A673 (cell line): ENCODE measurements around the gene AHCYL2. TPM values are rescaled to one million over a fixed set of nuclear protein-coding genes. Genes with fewer than 3 reads are reported as not detected.

Experiments
- BruUV-seq: library from RNA; stranded (reverse); fragments of 400-500 nt; replicated peaks from 2 replicates; lab custom pipeline; 2021; lab: Mats Ljungman, UMichigan
- CTCF ChIA-PET: fragments of 300-600 bp; sonication (Branson Sonifier 250); formaldehyde crosslinking; loops from one replicate; lab custom pipeline; 2022; ENCODE audit warnings: antibody characterized with exemption; lab: Charles Lee
- POLR2A ChIA-PET: fragments of 300-600 bp; sonication (Branson Sonifier 250); formaldehyde crosslinking; loops from one replicate; lab custom pipeline; 2022; ENCODE audit warnings: antibody characterized with exemption; ENCODE audit not compliant: low non-redundant PET; lab: Charles Lee
- DNase-seq: peaks from one replicate; pipeline ENCODE4 v3.0.0-alpha.2; 2015; ENCODE audit warnings: low spot score
- H3K27ac ChIP-seq: fragments of 200-600 bp; sonication (generic); 2 replicates; pipeline ENCODE4 v1.5.1; 2016; ENCODE audit warnings: mixed run types, low read depth, mild to moderate bottlenecking, mixed read lengths, antibody characterized with exemption, low read length; ENCODE audit not compliant: poor library complexity, severe bottlenecking
- H3K27me3 ChIP-seq: fragments of 200-600 bp; sonication (generic); replicated peaks from 2 replicates; pipeline ENCODE4 v1.6.1; 2017; ENCODE audit warnings: mixed run types, low read depth, mild to moderate bottlenecking, mixed read lengths, antibody characterized with exemption, low read length; ENCODE audit not compliant: insufficient read depth, poor library complexity
- H3K36me3 ChIP-seq: fragments of 200-600 bp; sonication (generic); 2 replicates; pipeline ENCODE4 v1.6.1; 2016; ENCODE audit warnings: mixed run types, mild to moderate bottlenecking, mixed read lengths, antibody characterized with exemption, low read length; ENCODE audit not compliant: insufficient read depth, poor library complexity, severe bottlenecking
- H3K4me1 ChIP-seq: fragments of 200-600 bp; sonication (generic); 2 replicates; pipeline ENCODE4 v1.6.1; 2017; ENCODE audit warnings: mixed run types, mild to moderate bottlenecking, mixed read lengths, antibody characterized with exemption, low read length; ENCODE audit not compliant: insufficient read depth, poor library complexity, severe bottlenecking
- H3K4me3 ChIP-seq: fragments of 200-600 bp; sonication (generic); 2 replicates; pipeline ENCODE4 v1.5.1; 2016; ENCODE audit warnings: low read depth, mixed run types, mild to moderate bottlenecking, mixed read lengths, low read length; ENCODE audit not compliant: poor library complexity, severe bottlenecking
- H3K9me3 ChIP-seq: fragments of 200-600 bp; sonication (generic); 2 replicates; pipeline ENCODE4 v1.6.1; 2016; ENCODE audit warnings: mixed run types, low read depth, mild to moderate bottlenecking, mixed read lengths, antibody characterized with exemption, low read length; ENCODE audit not compliant: poor library complexity, severe bottlenecking
- EZH2 ChIP-seq: fragments of 200-600 bp; sonication (generic); IDR thresholded peaks from 2 replicates; pipeline ENCODE4 v1.6.1; 2017; ENCODE audit warnings: borderline replicate concordance, low read depth, mild to moderate bottlenecking, mixed read lengths, antibody characterized with exemption, low read length; ENCODE audit not compliant: poor library complexity, severe bottlenecking
- intact Hi-C: fragments of 100-400 bp; cut with micrococcal nuclease; formaldehyde crosslinking; loops from one replicate; pipeline ENCODE4 v1.10.0; 2022; ENCODE audit not compliant: unreplicated experiment
- total RNA-seq: library from RNA; stranded (reverse); gene quantifications from 2 replicates; pipeline ENCODE4 v1.2.3, GENCODE V29; 2021
- TF ChIP-seq, protein P1 (sequence below): fragments of 300-800, 200-600 bp; sonication (generic); conservative IDR thresholded peaks from 2 replicates; pipeline ENCODE4 v1.5.1; 2017; ENCODE audit warnings: low read depth, mild to moderate bottlenecking, antibody characterized with exemption, low read length, moderate library complexity, mixed read lengths

Gene AHCYL2
- total RNA-seq, 1 experiment from 2014 or later = 35.2 TPM

DNA sequence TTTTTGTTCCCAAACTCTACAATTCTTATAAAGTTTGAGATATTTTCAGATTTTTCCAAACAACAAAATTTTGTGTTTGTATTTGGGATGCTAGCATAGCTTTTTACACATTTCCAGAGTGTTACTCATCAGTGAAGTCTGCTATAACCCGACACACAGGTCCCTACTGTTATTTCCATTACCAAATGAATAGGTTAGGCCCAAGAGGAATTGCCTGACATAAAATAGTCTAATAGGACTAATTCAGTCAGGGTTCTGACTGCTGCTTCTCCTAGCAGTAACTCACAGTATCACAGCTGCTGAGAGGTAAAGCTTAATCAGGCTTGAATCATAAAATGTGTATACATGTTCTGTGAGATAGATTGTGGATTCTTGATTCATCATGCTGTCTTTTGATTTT, 160.3 kb downstream of the AHCYL2 start:
- H3K4me3 ChIP-seq = no peak overlapping the region
- no peaks in the 10 kb centered on the region for H3K9me3 ChIP-seq
- ChIA-PET CTCF (no interaction called here), POLR2A (no interaction called here)
- H3K27ac ChIP-seq = no peak overlapping the region
- peaks cover 18% of the 10 kb centered on the region for H3K4me1 ChIP-seq
- no peak for DNase-seq
- no peaks in the 10 kb centered on the region for H3K27me3 ChIP-seq
- intact Hi-C loops = no loop called here
- TF ChIP-seq, protein P1, sequence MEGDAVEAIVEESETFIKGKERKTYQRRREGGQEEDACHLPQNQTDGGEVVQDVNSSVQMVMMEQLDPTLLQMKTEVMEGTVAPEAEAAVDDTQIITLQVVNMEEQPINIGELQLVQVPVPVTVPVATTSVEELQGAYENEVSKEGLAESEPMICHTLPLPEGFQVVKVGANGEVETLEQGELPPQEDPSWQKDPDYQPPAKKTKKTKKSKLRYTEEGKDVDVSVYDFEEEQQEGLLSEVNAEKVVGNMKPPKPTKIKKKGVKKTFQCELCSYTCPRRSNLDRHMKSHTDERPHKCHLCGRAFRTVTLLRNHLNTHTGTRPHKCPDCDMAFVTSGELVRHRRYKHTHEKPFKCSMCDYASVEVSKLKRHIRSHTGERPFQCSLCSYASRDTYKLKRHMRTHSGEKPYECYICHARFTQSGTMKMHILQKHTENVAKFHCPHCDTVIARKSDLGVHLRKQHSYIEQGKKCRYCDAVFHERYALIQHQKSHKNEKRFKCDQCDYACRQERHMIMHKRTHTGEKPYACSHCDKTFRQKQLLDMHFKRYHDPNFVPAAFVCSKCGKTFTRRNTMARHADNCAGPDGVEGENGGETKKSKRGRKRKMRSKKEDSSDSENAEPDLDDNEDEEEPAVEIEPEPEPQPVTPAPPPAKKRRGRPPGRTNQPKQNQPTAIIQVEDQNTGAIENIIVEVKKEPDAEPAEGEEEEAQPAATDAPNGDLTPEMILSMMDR = no peak
- no peak for TF ChIP-seq EZH2
- no TSS peak for BruUV-seq
- no peaks in the 10 kb centered on the region for H3K36me3 ChIP-seq

DNA sequence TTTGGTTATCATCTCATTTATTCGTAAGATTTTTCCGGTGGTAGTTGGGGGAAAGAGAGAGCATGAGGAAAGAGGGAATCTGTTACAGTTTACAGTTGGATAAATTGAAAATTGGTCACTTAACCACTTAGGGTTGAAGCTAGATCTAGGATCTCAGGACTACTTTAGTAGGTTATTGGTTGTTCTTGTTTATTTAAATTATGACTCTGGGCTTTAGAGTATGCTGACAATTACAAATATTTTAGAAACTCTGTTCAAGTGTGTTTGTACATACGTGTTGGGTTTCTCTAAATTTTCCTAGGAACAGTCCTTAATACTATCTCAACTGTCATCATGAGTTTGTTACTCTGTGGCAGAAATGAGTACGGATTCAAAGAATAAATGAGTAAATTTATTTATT, 160.8 kb downstream of the AHCYL2 start:
- TF ChIP-seq, protein P1 = no peak
- no peak for TF ChIP-seq EZH2
- intact Hi-C loops = no loop called here
- Histone ChIP-seq H3K4me1 (peaks cover 18% of the 10 kb centered on the region), H3K27ac (no peak overlapping the region), H3K9me3 (no peaks in the 10 kb centered on the region), H3K4me3 (no peak overlapping the region), H3K27me3 (no peaks in the 10 kb centered on the region), H3K36me3 (no peaks in the 10 kb centered on the region)
- no TSS peak for BruUV-seq
- POLR2A ChIA-PET = no interaction called here
- CTCF ChIA-PET = no interaction called here
- DNase-seq = no peak

DNA sequence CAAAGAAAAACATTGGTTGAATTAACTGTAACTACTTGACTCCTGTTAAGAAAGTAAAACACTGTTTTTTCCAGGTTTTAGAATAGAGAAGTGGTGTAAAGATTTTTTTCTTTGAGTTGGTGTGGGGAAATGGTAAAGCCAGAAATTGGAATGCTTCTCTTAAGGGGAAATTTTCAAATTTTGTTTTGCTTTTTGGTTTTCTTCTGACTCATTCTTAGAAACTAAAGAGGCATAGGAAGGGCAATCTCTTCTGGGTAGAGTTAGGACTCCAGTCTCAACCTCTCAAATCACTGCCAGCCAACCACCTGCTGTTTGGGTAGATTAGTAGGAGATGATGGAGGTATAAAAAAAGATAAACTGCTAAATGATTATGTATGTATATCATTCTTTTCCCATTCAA, 161.7 kb downstream of the AHCYL2 start:
- no peak for DNase-seq
- ChIA-PET CTCF (no interaction called here), POLR2A (no interaction called here)
- intact Hi-C loops = no loop called here
- BruUV-seq = no TSS peak
- H3K9me3 ChIP-seq = no peaks in the 10 kb centered on the region
- no peaks in the 10 kb centered on the region for H3K27me3 ChIP-seq
- no peak overlapping the region for H3K4me3 ChIP-seq
- no peak overlapping the region for H3K27ac ChIP-seq
- H3K36me3 ChIP-seq = no peaks in the 10 kb centered on the region
- H3K4me1 ChIP-seq = peaks cover 18% of the 10 kb centered on the region
- TF ChIP-seq, protein P1 = no peak
- TF ChIP-seq EZH2 = no peak
